GM12878 (cell line): ENCODE data around the gene FAM163B. TPM values are rescaled to one million over a fixed set of nuclear protein-coding genes. Genes with fewer than 3 reads are reported as not detected.

ENCODE experiments used
- ATAC-seq: fragments of 200-7000 bp; cut with Tn5 transposase; 3 replicates; pipeline ENCODE4 v1.9.1; 2020; ENCODE audit warnings: mild to moderate bottlenecking, moderate library complexity
- BruUV-seq: library from RNA; stranded (reverse); fragments of 400-500 nt; replicated peaks from 2 replicates; lab custom pipeline; 2021; lab: Mats Ljungman, UMichigan
- CTCF ChIA-PET: fragments of 300-600 bp; sonication (Branson Sonifier 250); formaldehyde crosslinking; extraction: SDS; loops from one replicate; lab custom pipeline; 2021; ENCODE audit warnings: inconsistent platforms; lab: Yijun Ruan, JAX
- POLR2A ChIA-PET: fragments of 350-600 bp; formaldehyde crosslinking; extraction: SDS; loops from one replicate; lab custom pipeline; 2021; ENCODE audit warnings: inconsistent platforms; lab: Charles Lee
- RAD21 ChIA-PET: fragments of 300-600 bp; sonication (Branson Sonifier 250); formaldehyde crosslinking; loops from one replicate; lab custom pipeline; 2023; ENCODE audit warnings: antibody characterized with exemption; ENCODE audit not compliant: unreplicated experiment; lab: Charles Lee
- SMC1A ChIA-PET: fragments of 300-600 bp; sonication (Branson Sonifier 250); formaldehyde crosslinking; loops from one replicate; lab custom pipeline; 2023; ENCODE audit not compliant: unreplicated experiment, uncharacterized antibody; lab: Charles Lee
- DNase-seq: peaks from one replicate; pipeline ENCODE4 v3.0.0-alpha.2; 2011; ENCODE audit warnings: low read depth, low spot score
- FAIRE-seq: peaks from 3 replicates; lab custom pipeline; 2011; peaks lifted over from hg19 to GRCh38; lab: Jason Lieb, UNC
- H2AFZ ChIP-seq: 2 replicates; pipeline ENCODE4 v1.6.0; 2011; ENCODE audit warnings: low read depth, low read length, control low read depth; ENCODE audit not compliant: control insufficient read depth
- H3K27ac ChIP-seq: 2 replicates; pipeline ENCODE4 v1.5.1; 2011; ENCODE audit warnings: control low read depth; ENCODE audit not compliant: control insufficient read depth, insufficient read depth
- H3K27me3 ChIP-seq, 2 experiments: replicated peaks in 1 of 2; 2 replicates each; pipeline versions ENCODE4 v1.6.0 to v1.6.1; 2011; ENCODE audit warnings: low read length in 1 of 2; ENCODE audit not compliant: control insufficient read depth in 2 of 2, insufficient read depth in 2 of 2
- H3K36me3 ChIP-seq, 2 experiments: 2 replicates each; pipeline ENCODE4 v1.5.1; 2011; ENCODE audit warnings: low read length in 1 of 2; ENCODE audit not compliant: control insufficient read depth in 2 of 2, insufficient read depth in 2 of 2
- H3K4me1 ChIP-seq: 2 replicates; pipeline ENCODE4 v1.6.1; 2011; ENCODE audit warnings: mild to moderate bottlenecking, low read length, moderate library complexity, mixed read lengths; ENCODE audit not compliant: control insufficient read depth, insufficient read depth
- H3K4me2 ChIP-seq: 2 replicates; pipeline ENCODE4 v1.6.0; 2011; ENCODE audit warnings: control low read depth; ENCODE audit not compliant: control insufficient read depth, insufficient read depth
- H3K4me3 ChIP-seq: fragments of 200-600 bp; sonication (generic); 2 replicates; pipeline ENCODE4 v1.5.1; 2016
- H3K79me2 ChIP-seq: 2 replicates; pipeline ENCODE4 v1.6.0; 2011; ENCODE audit warnings: low read length; ENCODE audit not compliant: control insufficient read depth, insufficient read depth
- H3K9ac ChIP-seq: 2 replicates; pipeline ENCODE4 v1.8.0; 2011; ENCODE audit warnings: low read length, control low read depth, mixed read lengths; ENCODE audit not compliant: control insufficient read depth, insufficient read depth
- H3K9me3 ChIP-seq: replicated peaks from 3 replicates; pipeline ENCODE4 v1.5.1; 2011; ENCODE audit warnings: mild to moderate bottlenecking, low read length; ENCODE audit not compliant: control insufficient read depth, insufficient read depth
- H4K20me1 ChIP-seq: 2 replicates; pipeline ENCODE4 v1.6.0; 2011; ENCODE audit not compliant: control insufficient read depth, insufficient read depth
- ATF7 ChIP-seq: fragments of 450-650 bp; IDR thresholded peaks from 2 replicates; pipeline ENCODE4 v1.6.1; 2016; ENCODE audit warnings: low read depth, mild to moderate bottlenecking
- BCL11A ChIP-seq: IDR thresholded peaks from 2 replicates; pipeline ENCODE4 v1.6.1; 2011; ENCODE audit warnings: low read depth, low read length
- CHD4 ChIP-seq: fragments of 200-600 bp; sonication (generic); IDR thresholded peaks from 2 replicates; pipeline ENCODE4 v1.6.1; 2016; ENCODE audit warnings: mild to moderate bottlenecking
- GATAD2B ChIP-seq: fragments of 450-650 bp; conservative IDR thresholded peaks from 2 replicates; pipeline ENCODE4 v1.6.1; 2017; ENCODE audit warnings: low read depth, mild to moderate bottlenecking, moderate library complexity
- HSF1 ChIP-seq: fragments of 150-350 bp; IDR thresholded peaks from 2 replicates; pipeline ENCODE4 v1.6.1; 2014; ENCODE audit warnings: mild to moderate bottlenecking, low read depth, low read length
- MEF2B ChIP-seq: fragments of 450-650 bp; IDR thresholded peaks from 2 replicates; pipeline ENCODE4 v1.6.1; 2018; ENCODE audit warnings: mild to moderate bottlenecking, moderate library complexity; ENCODE audit not compliant: partially characterized antibody, poor library complexity, severe bottlenecking
- PML ChIP-seq: IDR thresholded peaks from 2 replicates; pipeline ENCODE4 v1.6.1; 2012; ENCODE audit warnings: low read length, inconsistent platforms
- POLR2A ChIP-seq: IDR thresholded peaks from 2 replicates; pipeline ENCODE4 v1.6.1; 2011; ENCODE audit warnings: low read depth, mild to moderate bottlenecking, low read length
- RBBP5 ChIP-seq: fragments of 200-600 bp; sonication (generic); conservative IDR thresholded peaks from 2 replicates; pipeline ENCODE4 v1.6.1; 2016
- WRNIP1 ChIP-seq: IDR thresholded peaks from 2 replicates; pipeline ENCODE4 v1.6.1; 2011; ENCODE audit warnings: low read depth, low read length, improper control_type of control experiment, borderline replicate concordance
- WGBS: methylation state at CpG from one replicate; pipeline ENCODE4 v1.1.6; 2016; ENCODE audit warnings: low lambda C conversion rate; ENCODE audit not compliant: insufficient replicate concordance, insufficient coverage; ENCODE audit errors: missing lambda C conversion rate; 5-methylcytosine and 5-hydroxymethylcytosine counted together
- in situ Hi-C: fragments of 300-500 bp; cut with MboI; formaldehyde crosslinking; loops from 9 replicates; pipeline ENCODE4 v1.14.3; 2018; ENCODE audit warnings: mixed read lengths
- intact Hi-C: fragments of 100-400 bp; cut with micrococcal nuclease; formaldehyde crosslinking; loops from one replicate; pipeline ENCODE4 v1.14.2; 2022; ENCODE audit not compliant: unreplicated experiment
- polyA plus RNA-seq, 11 experiments: library from polyadenylated mRNA; depleted of rRNA in 4 of 11; unstranded in 6 of 11; stranded (reverse) in 5 of 11; fragments of >200 nt; fragmentation: Nextera tagmentation in 4 of 11; fragmentation: Illumina TruSeq in 1 of 11; extraction: Ambion mirVana in 4 of 11; extraction: Trizol in 1 of 11; gene quantifications; 1 replicate in 1 of 11; 2 replicates in 10 of 11; pipeline versions ENCODE4 v1.2.1 to v1.2.3, GENCODE V29; 2011 to 2016; ENCODE audit warnings: inconsistent platforms in 2 of 11, missing spikeins in 2 of 11, low read depth in 1 of 11
- total RNA-seq, 4 experiments: library from RNA; depleted of rRNA in 3 of 4; stranded (reverse); fragments of >200 nt in 3 of 4; fragmentation: Illumina TruSeq in 1 of 4; extraction: Trizol in 1 of 4; gene quantifications; 2 replicates each; pipeline versions ENCODE4 v1.2.1 to v1.2.3, GENCODE V29; 2013 to 2021
- TF ChIP-seq, protein P1 (sequence below): IDR thresholded peaks from 2 replicates; pipeline ENCODE4 v1.6.1; 2012; ENCODE audit warnings: low read length, inconsistent platforms
- TF ChIP-seq, protein P2 (sequence below): fragments of 150-350 bp; IDR thresholded peaks from 2 replicates; pipeline ENCODE4 v1.6.1; 2016; ENCODE audit warnings: low read depth, low read length

The FAM163B gene
- total and polyA plus RNA-seq, 10 of the 15 experiments (the other 5 are each of a cell fraction or from before 2014, with no cell fraction given) = not detected

- ATAC-seq = no peak
- no peak overlapping the region for H3K9ac ChIP-seq
- H2AFZ ChIP-seq = no peak overlapping the region
- DNase-seq = no peak
- H3K36me3 ChIP-seq = no peaks in the 10 kb centered on the region
- no peaks in the 10 kb centered on the region for H4K20me1 ChIP-seq
- H3K4me3 ChIP-seq = no peak overlapping the region
- ChIA-PET SMC1A (no interaction called here), RAD21 (no interaction called here), POLR2A (no interaction called here), CTCF (interaction anchor here (1.3 kb wide), 1 partner anchor 43 kb away, joined by 3 read pairs; no protein-coding TSS in a partner anchor)
- H3K4me1 ChIP-seq = no peaks in the 10 kb centered on the region
- in situ Hi-C loops = no loop called here
- H3K27me3 ChIP-seq = peaks cover 26 to 37% of the 10 kb centered on the region in 2 experiments
- H3K4me2 ChIP-seq = no peak overlapping the region
- H3K9me3 ChIP-seq = no peaks in the 10 kb centered on the region; the same call in 2 of the 3 replicates
- no peak for TF ChIP-seq WRNIP1
- no peak for TF ChIP-seq HSF1
- TF ChIP-seq GATAD2B = no peak
- 8% methylated on average over 23 of the region's 23 CpGs for WGBS
- intact Hi-C loops = loop anchor here (10.0 kb wide), 1 partner anchor 141 kb away; no protein-coding TSS in a partner anchor
- H3K79me2 ChIP-seq = no peaks in the 10 kb centered on the region
- no peak overlapping the region for H3K27ac ChIP-seq
- FAIRE-seq = no peak
- BruUV-seq = no TSS peak
These were observed 25.6 kb downstream of the FAM163B start for GRCh38 chr9:133583586-133583985.

DNA sequence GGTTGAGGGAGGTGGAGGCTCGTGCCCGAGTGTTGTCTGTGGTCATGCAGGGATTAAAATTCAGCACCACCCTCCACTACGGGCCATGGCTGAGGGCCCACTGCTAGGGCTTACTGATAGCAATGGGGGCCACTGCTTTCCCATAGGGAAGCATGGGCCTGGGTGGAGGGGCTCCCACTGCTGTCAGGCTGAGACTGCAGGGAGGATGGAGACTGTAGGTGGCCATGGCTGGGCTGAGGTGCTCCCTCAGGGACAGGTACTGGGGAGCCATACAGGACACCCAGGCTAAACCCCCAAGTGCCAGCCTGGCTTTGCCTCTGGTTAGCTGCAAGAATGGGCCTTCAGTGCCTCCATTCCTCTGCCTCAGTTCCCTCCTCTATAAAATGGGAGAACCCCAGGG lies 26.1 kb downstream of the FAM163B start:
- ChIA-PET CTCF (interaction anchor here (1.3 kb wide), 1 partner anchor 43 kb away, joined by 3 read pairs; no protein-coding TSS in a partner anchor), RAD21 (no interaction called here), POLR2A (no interaction called here), SMC1A (no interaction called here)
- no TSS peak for BruUV-seq
- intact Hi-C loops = loop anchor here (10.0 kb wide), 1 partner anchor 142 kb away; no protein-coding TSS in a partner anchor
- 19% methylated on average over 3 of the region's 3 CpGs for WGBS
- Histone ChIP-seq H3K4me2 (no peak overlapping the region), H2AFZ (no peak overlapping the region), H3K36me3 (no peaks in the 10 kb centered on the region), H3K4me3 (no peak overlapping the region), H3K27ac (no peak overlapping the region), H3K27me3 (peaks cover 27 to 37% of the 10 kb centered on the region in 2 experiments), H3K9me3 (no peaks in the 10 kb centered on the region; the same call in 2 of the 3 replicates), H3K9ac (no peak overlapping the region), H3K4me1 (no peaks in the 10 kb centered on the region), H3K79me2 (no peaks in the 10 kb centered on the region), H4K20me1 (no peaks in the 10 kb centered on the region)
- ATAC-seq (no peak), DNase-seq (no peak), FAIRE-seq (no peak)
- in situ Hi-C loops = no loop called here
- TF ChIP-seq POLR2A = no peak
- TF ChIP-seq, protein P1, sequence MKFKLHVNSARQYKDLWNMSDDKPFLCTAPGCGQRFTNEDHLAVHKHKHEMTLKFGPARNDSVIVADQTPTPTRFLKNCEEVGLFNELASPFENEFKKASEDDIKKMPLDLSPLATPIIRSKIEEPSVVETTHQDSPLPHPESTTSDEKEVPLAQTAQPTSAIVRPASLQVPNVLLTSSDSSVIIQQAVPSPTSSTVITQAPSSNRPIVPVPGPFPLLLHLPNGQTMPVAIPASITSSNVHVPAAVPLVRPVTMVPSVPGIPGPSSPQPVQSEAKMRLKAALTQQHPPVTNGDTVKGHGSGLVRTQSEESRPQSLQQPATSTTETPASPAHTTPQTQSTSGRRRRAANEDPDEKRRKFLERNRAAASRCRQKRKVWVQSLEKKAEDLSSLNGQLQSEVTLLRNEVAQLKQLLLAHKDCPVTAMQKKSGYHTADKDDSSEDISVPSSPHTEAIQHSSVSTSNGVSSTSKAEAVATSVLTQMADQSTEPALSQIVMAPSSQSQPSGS = no peak
- TF ChIP-seq CHD4 = no peak
- TF ChIP-seq MEF2B = no peak
- no peak for TF ChIP-seq RBBP5
- TF ChIP-seq ATF7 = no peak
- no peak for TF ChIP-seq BCL11A
- no peak for TF ChIP-seq PML
- TF ChIP-seq, protein P2, sequence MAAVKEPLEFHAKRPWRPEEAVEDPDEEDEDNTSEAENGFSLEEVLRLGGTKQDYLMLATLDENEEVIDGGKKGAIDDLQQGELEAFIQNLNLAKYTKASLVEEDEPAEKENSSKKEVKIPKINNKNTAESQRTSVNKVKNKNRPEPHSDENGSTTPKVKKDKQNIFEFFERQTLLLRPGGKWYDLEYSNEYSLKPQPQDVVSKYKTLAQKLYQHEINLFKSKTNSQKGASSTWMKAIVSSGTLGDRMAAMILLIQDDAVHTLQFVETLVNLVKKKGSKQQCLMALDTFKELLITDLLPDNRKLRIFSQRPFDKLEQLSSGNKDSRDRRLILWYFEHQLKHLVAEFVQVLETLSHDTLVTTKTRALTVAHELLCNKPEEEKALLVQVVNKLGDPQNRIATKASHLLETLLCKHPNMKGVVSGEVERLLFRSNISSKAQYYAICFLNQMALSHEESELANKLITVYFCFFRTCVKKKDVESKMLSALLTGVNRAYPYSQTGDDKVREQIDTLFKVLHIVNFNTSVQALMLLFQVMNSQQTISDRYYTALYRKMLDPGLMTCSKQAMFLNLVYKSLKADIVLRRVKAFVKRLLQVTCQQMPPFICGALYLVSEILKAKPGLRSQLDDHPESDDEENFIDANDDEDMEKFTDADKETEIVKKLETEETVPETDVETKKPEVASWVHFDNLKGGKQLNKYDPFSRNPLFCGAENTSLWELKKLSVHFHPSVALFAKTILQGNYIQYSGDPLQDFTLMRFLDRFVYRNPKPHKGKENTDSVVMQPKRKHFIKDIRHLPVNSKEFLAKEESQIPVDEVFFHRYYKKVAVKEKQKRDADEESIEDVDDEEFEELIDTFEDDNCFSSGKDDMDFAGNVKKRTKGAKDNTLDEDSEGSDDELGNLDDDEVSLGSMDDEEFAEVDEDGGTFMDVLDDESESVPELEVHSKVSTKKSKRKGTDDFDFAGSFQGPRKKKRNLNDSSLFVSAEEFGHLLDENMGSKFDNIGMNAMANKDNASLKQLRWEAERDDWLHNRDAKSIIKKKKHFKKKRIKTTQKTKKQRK = no peak
